GM19193 (cell line): ENCODE results near the gene PRPF19.

Experiments used
- POLR2A ChIP-seq: IDR thresholded peaks from 4 replicates; pipeline ENCODE4 v1.6.1; 2011; ENCODE audit not compliant: insufficient read depth, insufficient read length; ENCODE audit errors: extremely low read depth

The PRPF19 gene

GRCh38 chr11:60844870-60845221 is 61.5 kb downstream of the PRPF19 start:
- TF ChIP-seq POLR2A: no peak

- TF ChIP-seq POLR2A: no peak
Observed at GRCh38 chr11:60844045-60844869, 62.1 kb downstream of the PRPF19 start.

GRCh38 chr11:60842668-60843600 is 63.5 kb downstream of the PRPF19 start:
- TF ChIP-seq POLR2A: no peak

GRCh38 chr11:60841797-60842667 is 64.4 kb downstream of the PRPF19 start, which contains the start of gene CCDC86:
TSS of gene CCDC86 (plus strand) at chr11:60842113. CDS start at chr11:60842125, 12 bp downstream.
- TF ChIP-seq POLR2A: peak; percentile 57
